Measurements from ENCODE around the gene FAM13A. TPM values are rescaled to one million over a fixed set of nuclear protein-coding genes. Genes with fewer than 3 reads are reported as not detected.

Gene FAM13A
- total RNA-seq, 1 experiment from 2014 or later = 26.7 TPM

DNA sequence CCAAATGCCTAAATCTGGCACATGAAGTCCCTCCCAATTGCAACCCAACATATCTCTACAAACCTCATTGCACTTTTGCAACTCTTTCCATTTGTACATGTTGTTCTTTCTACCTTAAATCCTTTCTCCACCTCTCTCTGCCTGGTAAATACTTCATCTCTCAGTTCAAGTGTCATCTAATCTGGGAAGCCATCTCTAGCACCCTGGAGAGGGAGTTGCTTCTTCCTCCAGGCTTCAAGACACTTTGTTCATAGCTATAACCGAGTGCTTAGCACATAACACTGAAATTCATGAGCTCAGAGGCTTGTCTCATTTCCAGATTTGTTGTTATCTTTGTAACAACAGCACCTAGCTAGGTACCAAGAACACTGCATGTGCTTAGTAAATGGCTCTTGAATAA is 244.6 kb downstream of the FAM13A start:
- intact Hi-C loops (cut with micrococcal nuclease; ENCODE audit: unreplicated experiment) = no loop called here

DNA sequence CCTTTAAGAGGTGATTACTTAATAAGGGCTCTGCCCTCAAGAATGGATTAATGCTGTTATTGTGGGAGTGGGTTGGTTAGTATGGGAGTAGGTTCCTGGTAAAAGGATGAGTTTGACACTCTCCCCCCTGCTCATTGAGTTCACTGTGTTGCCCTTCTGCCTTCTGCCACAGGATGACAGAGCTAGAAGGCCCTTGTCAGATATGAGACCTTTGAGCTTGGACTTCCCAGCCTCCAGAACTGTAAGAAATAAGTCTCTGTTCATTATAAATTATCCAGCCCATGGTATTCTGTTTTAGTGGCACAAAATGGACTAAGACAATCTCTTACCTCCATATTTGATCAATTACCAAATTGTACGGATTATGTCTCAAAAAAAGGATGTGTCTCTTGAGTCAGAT is 245.1 kb downstream of the FAM13A start:
- H3F3A ChIP-seq (ENCODE audit: insufficient read depth, low read depth) = no peaks in the 10 kb centered on the region
- no peaks in the 10 kb centered on the region for H3K36me3 ChIP-seq (ENCODE audit: low read depth)
- no peaks in the 10 kb centered on the region for H3K79me2 ChIP-seq (ENCODE audit: low read depth)
- TF ChIP-seq, protein P1, sequence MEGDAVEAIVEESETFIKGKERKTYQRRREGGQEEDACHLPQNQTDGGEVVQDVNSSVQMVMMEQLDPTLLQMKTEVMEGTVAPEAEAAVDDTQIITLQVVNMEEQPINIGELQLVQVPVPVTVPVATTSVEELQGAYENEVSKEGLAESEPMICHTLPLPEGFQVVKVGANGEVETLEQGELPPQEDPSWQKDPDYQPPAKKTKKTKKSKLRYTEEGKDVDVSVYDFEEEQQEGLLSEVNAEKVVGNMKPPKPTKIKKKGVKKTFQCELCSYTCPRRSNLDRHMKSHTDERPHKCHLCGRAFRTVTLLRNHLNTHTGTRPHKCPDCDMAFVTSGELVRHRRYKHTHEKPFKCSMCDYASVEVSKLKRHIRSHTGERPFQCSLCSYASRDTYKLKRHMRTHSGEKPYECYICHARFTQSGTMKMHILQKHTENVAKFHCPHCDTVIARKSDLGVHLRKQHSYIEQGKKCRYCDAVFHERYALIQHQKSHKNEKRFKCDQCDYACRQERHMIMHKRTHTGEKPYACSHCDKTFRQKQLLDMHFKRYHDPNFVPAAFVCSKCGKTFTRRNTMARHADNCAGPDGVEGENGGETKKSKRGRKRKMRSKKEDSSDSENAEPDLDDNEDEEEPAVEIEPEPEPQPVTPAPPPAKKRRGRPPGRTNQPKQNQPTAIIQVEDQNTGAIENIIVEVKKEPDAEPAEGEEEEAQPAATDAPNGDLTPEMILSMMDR (conservative IDR thresholded peaks at IDR 0.05) = no peak
- TF ChIP-seq EZH2 (IDR thresholded peaks at IDR 0.05; ENCODE audit: low read depth) = no peak
- no TSS peak for BruUV-seq (replicated peaks)
- H3K4me2 ChIP-seq = no peak overlapping the region
- H3K27ac ChIP-seq = no peak overlapping the region
- CTCF ChIA-PET = no interaction called here
- no peak for DNase-seq
- no peaks in the 10 kb centered on the region for H3K27me3 ChIP-seq (ENCODE audit: insufficient read depth, low read depth)
- no peaks in the 10 kb centered on the region for H3K9me2 ChIP-seq (ENCODE audit: insufficient read depth)
- POLR2A ChIA-PET (ENCODE audit: unreplicated experiment) = no interaction called here
- intact Hi-C loops (cut with micrococcal nuclease; ENCODE audit: unreplicated experiment) = no loop called here
- no peak overlapping the region for H3K4me3 ChIP-seq
- H3K4me1 ChIP-seq (replicated peaks; ENCODE audit: insufficient read depth) = no peaks in the 10 kb centered on the region
- no peaks in the 10 kb centered on the region for H4K20me1 ChIP-seq (ENCODE audit: insufficient read depth)
- no peak overlapping the region for H2AFZ ChIP-seq
- H3K9me3 ChIP-seq (ENCODE audit: insufficient read depth, low read depth) = no peaks in the 10 kb centered on the region

More for the DNA sequence above, 244.6 kb downstream of the FAM13A start:
- ChIA-PET CTCF (no interaction called here), POLR2A (ENCODE audit: unreplicated experiment) (no interaction called here)
- H3K4me3 ChIP-seq = no peak overlapping the region
- H2AFZ ChIP-seq = no peak overlapping the region
- no peaks in the 10 kb centered on the region for H3K4me1 ChIP-seq (replicated peaks; ENCODE audit: insufficient read depth)
- no peaks in the 10 kb centered on the region for H3F3A ChIP-seq (ENCODE audit: insufficient read depth, low read depth)
- H3K4me2 ChIP-seq = no peak overlapping the region
- H3K27me3 ChIP-seq (ENCODE audit: insufficient read depth, low read depth) = no peaks in the 10 kb centered on the region
- TF ChIP-seq EZH2 (IDR thresholded peaks at IDR 0.05; ENCODE audit: low read depth) = no peak
- TF ChIP-seq, protein P1 (conservative IDR thresholded peaks at IDR 0.05) = no peak
- no TSS peak for BruUV-seq (replicated peaks)
- H3K9me2 ChIP-seq (ENCODE audit: insufficient read depth) = no peaks in the 10 kb centered on the region
- no peaks in the 10 kb centered on the region for H3K79me2 ChIP-seq (ENCODE audit: low read depth)
- DNase-seq = no peak
- H4K20me1 ChIP-seq (ENCODE audit: insufficient read depth) = no peaks in the 10 kb centered on the region
- no peaks in the 10 kb centered on the region for H3K9me3 ChIP-seq (ENCODE audit: insufficient read depth, low read depth)
- no peak overlapping the region for H3K27ac ChIP-seq
- no peaks in the 10 kb centered on the region for H3K36me3 ChIP-seq (ENCODE audit: low read depth)

DNA sequence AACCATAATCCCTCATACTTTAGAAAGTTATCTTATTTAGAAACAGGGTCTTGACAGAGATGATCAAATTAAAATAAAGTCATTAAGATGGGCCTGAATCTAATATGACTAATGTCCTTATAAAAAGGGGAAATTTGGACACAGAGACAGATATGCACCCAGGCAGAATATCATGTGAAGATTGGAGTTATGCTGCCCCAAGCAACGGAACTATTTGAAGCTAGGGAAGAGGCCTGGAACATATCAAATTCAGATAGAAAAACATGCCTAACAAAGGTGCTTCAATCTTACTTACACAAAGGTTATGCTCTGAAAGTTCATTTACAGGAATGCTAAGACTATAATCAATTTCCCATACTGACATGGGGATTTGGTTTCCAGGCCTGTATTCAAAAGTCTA is 246.7 kb downstream of the FAM13A start:
- Histone ChIP-seq H3K4me1 (replicated peaks; ENCODE audit: insufficient read depth) (no peaks in the 10 kb centered on the region), H3K4me2 (no peak overlapping the region), H3K4me3 (no peak overlapping the region), H2AFZ (no peak overlapping the region), H3K79me2 (ENCODE audit: low read depth) (no peaks in the 10 kb centered on the region), H3K27ac (no peak overlapping the region), H3K9me3 (ENCODE audit: insufficient read depth, low read depth) (no peaks in the 10 kb centered on the region), H3F3A (ENCODE audit: insufficient read depth, low read depth) (no peaks in the 10 kb centered on the region), H3K27me3 (ENCODE audit: insufficient read depth, low read depth) (no peaks in the 10 kb centered on the region), H3K36me3 (ENCODE audit: low read depth) (no peaks in the 10 kb centered on the region), H3K9me2 (ENCODE audit: insufficient read depth) (no peaks in the 10 kb centered on the region), H4K20me1 (ENCODE audit: insufficient read depth) (no peaks in the 10 kb centered on the region)
- TF ChIP-seq, protein P1 (conservative IDR thresholded peaks at IDR 0.05) = no peak
- TF ChIP-seq EZH2 (IDR thresholded peaks at IDR 0.05; ENCODE audit: low read depth) = no peak
- intact Hi-C loops (cut with micrococcal nuclease; ENCODE audit: unreplicated experiment) = no loop called here
- BruUV-seq (replicated peaks) = no TSS peak
- no peak for DNase-seq
- POLR2A ChIA-PET (ENCODE audit: unreplicated experiment) = no interaction called here
- CTCF ChIA-PET = no interaction called here

All from PC-9 (cell line).